GM23248 (cell line): ENCODE measurements around the gene CLIP2.

ENCODE experiments used
- EZH2 ChIP-seq: fragments of 200-600 bp; sonication (generic); IDR thresholded peaks from 2 replicates; pipeline ENCODE4 v1.6.1; 2018; ENCODE audit warnings: antibody characterized with exemption, mild to moderate bottlenecking; ENCODE audit not compliant: insufficient read depth, poor library complexity, severe bottlenecking
- EZH2phosphoT487 ChIP-seq: fragments of 200-600 bp; sonication (generic); IDR thresholded peaks from 2 replicates; pipeline ENCODE4 v1.6.1; 2018; ENCODE audit warnings: antibody characterized with exemption, moderate library complexity, mild to moderate bottlenecking, low read depth; ENCODE audit not compliant: insufficient read depth

DNA sequence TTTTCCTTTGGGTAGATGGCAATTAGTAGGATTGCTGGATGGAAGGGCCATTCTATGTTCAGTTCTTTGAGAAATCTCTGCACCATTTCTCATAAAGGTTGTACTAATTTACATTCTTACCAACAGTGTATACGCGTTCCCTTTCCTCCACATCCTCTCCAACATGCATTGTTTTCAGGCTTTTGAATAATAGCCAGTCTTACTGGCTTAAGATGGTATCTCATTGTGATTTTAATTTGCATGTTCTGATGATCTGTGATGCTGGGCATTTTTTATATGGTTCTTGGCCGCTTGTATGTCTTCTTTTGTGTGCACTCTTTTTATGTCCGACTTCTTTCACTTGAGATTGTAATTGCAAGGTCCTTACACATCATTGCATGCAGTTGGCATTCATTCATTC, 11.7 kb downstream of the CLIP2 start:
- TF ChIP-seq EZH2 (no peak), EZH2phosphoT487 (no peak)
